T-cell (primary cell): Measurements from ENCODE around the gene CKAP5. TPM values are rescaled to one million over a fixed set of nuclear protein-coding genes. Genes with fewer than 3 reads are reported as not detected.
A peak's percentile ranks its signal among the peaks of the same experiment; 100 is the strongest.

Source experiments
- ATAC-seq, 4 experiments: fragments of 200-7000 bp in 3 of 4; fragments of 150-1000 bp in 1 of 4; cut with Tn5 transposase; replicated peaks in 1 of 4; 1 replicate in 3 of 4; 2 replicates in 1 of 4; pipeline ENCODE4 v1.10.0; 2021; ENCODE audit warnings: moderate library complexity in 3 of 4, mild to moderate bottlenecking in 2 of 4, moderate number of reproducible peaks in 1 of 4
- CTCF ChIA-PET, 2 donors: fragments of 300-600 bp; sonication (Branson Sonifier 250); formaldehyde crosslinking; loops; one replicate each; lab custom pipeline; 2022; ENCODE audit warnings: antibody characterized with exemption in 2 of 2; lab: Charles Lee
- POLR2A ChIA-PET, 2 donors: fragments of 300-600 bp; sonication (Branson Sonifier 250); formaldehyde crosslinking; loops; one replicate each; lab custom pipeline; 2022; ENCODE audit warnings: antibody characterized with exemption in 2 of 2; lab: Charles Lee
- DNase-seq, 35 experiments: peaks; one replicate each; pipeline versions ENCODE4 v3.0.0 to v3.0.0-alpha.2; 2013 to 2023
- H3K27ac ChIP-seq: one replicate; pipeline ENCODE4 v1.5.1; 2013; ENCODE audit warnings: low read length
- H3K27me3 ChIP-seq, 2 experiments: replicated peaks in 1 of 2; 1 replicate in 1 of 2; 2 replicates in 1 of 2; pipeline versions ENCODE4 v1.6.1 to v1.7.0; 2013; ENCODE audit warnings: low read length in 1 of 2, mixed read lengths in 1 of 2; ENCODE audit not compliant: control insufficient read depth in 2 of 2, insufficient read depth in 2 of 2; ENCODE audit errors: extremely low read depth in 1 of 2
- H3K36me3 ChIP-seq, 2 donors: 1 replicate in 1 of 2; 2 replicates in 1 of 2; pipeline versions ENCODE4 v1.6.1 to v1.7.0; 2013; ENCODE audit warnings: low read length in 1 of 2; ENCODE audit not compliant: control insufficient read depth in 2 of 2, insufficient read depth in 1 of 2; ENCODE audit errors: extremely low read depth in 1 of 2
- H3K4me1 ChIP-seq, 2 experiments: 1 replicate in 1 of 2; 2 replicates in 1 of 2; pipeline versions ENCODE4 v1.6.1 to v1.7.0; 2013; ENCODE audit warnings: low read length in 2 of 2, mixed read lengths in 1 of 2; ENCODE audit not compliant: insufficient read depth in 2 of 2, control insufficient read depth in 1 of 2; ENCODE audit errors: extremely low read depth in 1 of 2
- H3K4me3 ChIP-seq, 2 donors: 1 replicate in 1 of 2; 2 replicates in 1 of 2; pipeline versions ENCODE4 v1.5.1 to v1.7.0; 2013; ENCODE audit warnings: mild to moderate bottlenecking in 2 of 2, low read length in 1 of 2, moderate library complexity in 1 of 2; ENCODE audit not compliant: control insufficient read depth in 1 of 2; ENCODE audit errors: extremely low read depth in 1 of 2
- H3K9me3 ChIP-seq: 2 replicates; pipeline ENCODE4 v1.7.0; 2013
- H3K27ac Mint-ChIP-seq, 2 donors: one replicate each; pipeline ENCODE4 v1.8.0; 2020 to 2021; ENCODE audit warnings: mild to moderate bottlenecking in 2 of 2, mixed read lengths in 2 of 2
- H3K27me3 Mint-ChIP-seq, 2 donors: one replicate each; pipeline ENCODE4 v1.8.0; 2021 to 2022; ENCODE audit warnings: mixed read lengths in 2 of 2
- H3K36me3 Mint-ChIP-seq: one replicate; pipeline ENCODE4 v1.8.0; 2021; ENCODE audit warnings: mixed read lengths
- H3K4me1 Mint-ChIP-seq, 3 donors: one replicate each; pipeline ENCODE4 v1.8.0; 2020 to 2022; ENCODE audit warnings: mixed read lengths in 3 of 3, mild to moderate bottlenecking in 1 of 3
- H3K4me3 Mint-ChIP-seq, 3 donors: one replicate each; pipeline ENCODE4 v1.8.0; 2020 to 2022; ENCODE audit warnings: mild to moderate bottlenecking in 3 of 3, mixed read lengths in 3 of 3, moderate library complexity in 3 of 3
- H3K9me3 Mint-ChIP-seq, 3 donors: one replicate each; pipeline ENCODE4 v1.8.0; 2020 to 2022; ENCODE audit warnings: mixed read lengths in 3 of 3
- WGBS: methylation state at CpG from one replicate; pipeline ENCODE4 v1.1.5; 2013; ENCODE audit warnings: missing lambda C conversion rate; ENCODE audit not compliant: insufficient coverage; 5-methylcytosine and 5-hydroxymethylcytosine counted together
- total RNA-seq, 35 experiments: library from RNA in 6 of 35; stranded (reverse) in 6 of 35; fragments of 120-200 nt in 1 of 35; gene quantifications; one replicate each; pipeline versions ENCODE4 v1.2.1 to v1.2.4 and lab custom pipeline; 2013 to 2026

The CKAP5 gene
- total RNA-seq, 5 donors from 2014 or later (not counting 1 experiment from before 2014, with no cell fraction given), result 34.8 to 44.6 (median 38.0) TPM

GRCh38 chr11:46890665-46891064 is 44.6 kb upstream of the CKAP5 start:
- CTCF ChIA-PET, result interaction anchor here (0.6 to 1.1 kb wide), 4 partner anchors 256 to 273 kb away, joined by 3 to 4 read pairs (median 3); no protein-coding TSS in a partner anchor
- Mint-ChIP-seq H3K4me1 (no peaks in the 10 kb centered on the region), H3K36me3 (no peaks in the 10 kb centered on the region), H3K9me3 (no peaks in the 10 kb centered on the region), H3K27ac (no peak overlapping the region), H3K27me3 (peaks cover 5 to 7% of the 10 kb centered on the region in 2 donors), H3K4me3 (no peak overlapping the region)
- DNase-seq, result no peak
- Histone ChIP-seq H3K9me3 (no peaks in the 10 kb centered on the region), H3K27me3 (peaks cover 0 to 19% of the 10 kb centered on the region in 2 experiments), H3K4me3 (no peak overlapping the region), H3K27ac (no peak overlapping the region), H3K36me3 (no peaks in the 10 kb centered on the region), H3K4me1 (peaks cover 0 to 3% of the 10 kb centered on the region in 2 experiments)
- no CpG with 5 or more reads among the region's 2 CpGs for WGBS
- POLR2A ChIA-PET, result no interaction called here
- ATAC-seq, result no peak

GRCh38 chr11:46889689-46890475 is 43.8 kb upstream of the CKAP5 start:
- Histone ChIP-seq H3K27ac (no peak overlapping the region), H3K4me1 (peaks cover 0 to 3% of the 10 kb centered on the region in 2 experiments), H3K27me3 (peaks cover 0 to 16% of the 10 kb centered on the region in 2 experiments), H3K9me3 (no peaks in the 10 kb centered on the region), H3K36me3 (no peaks in the 10 kb centered on the region), H3K4me3 (no peak overlapping the region)
- Mint-ChIP-seq H3K4me3 (no peak overlapping the region), H3K27ac (no peak overlapping the region), H3K4me1 (no peaks in the 10 kb centered on the region), H3K36me3 (no peaks in the 10 kb centered on the region), H3K27me3 (peaks cover 5 to 7% of the 10 kb centered on the region in 2 donors), H3K9me3 (no peaks in the 10 kb centered on the region)
- ATAC-seq (peak; percentile 81 to 86 (median 84)), DNase-seq (peak; percentile 33 to 87 (median 65))
- 68% methylated on average over 20 of the region's 23 CpGs for WGBS
- POLR2A ChIA-PET, result no interaction called here
- CTCF ChIA-PET, result interaction anchor here (0.6 to 1.1 kb wide), 3 partner anchors 257 to 273 kb away, joined by 3 to 4 read pairs (median 3); no protein-coding TSS in a partner anchor

GRCh38 chr11:46889251-46889650 is 43.2 kb upstream of the CKAP5 start:
- H3K27me3 ChIP-seq, result peaks cover 0 to 16% of the 10 kb centered on the region in 2 experiments
- ChIA-PET CTCF (no interaction called here), POLR2A (no interaction called here)
- H3K27me3 Mint-ChIP-seq, result peaks cover 5 to 7% of the 10 kb centered on the region in 2 donors
- no peaks in the 10 kb centered on the region for H3K9me3 Mint-ChIP-seq
- H3K4me1 Mint-ChIP-seq, result no peaks in the 10 kb centered on the region
- DNase-seq (peak in 1 of 35 experiments; percentile 8), ATAC-seq (peak in 1 of 4 experiments; percentile 17)
- no peak overlapping the region for H3K27ac ChIP-seq
- no peaks in the 10 kb centered on the region for H3K9me3 ChIP-seq
- peaks cover 0 to 3% of the 10 kb centered on the region in 2 experiments for H3K4me1 ChIP-seq
- no peak overlapping the region for H3K4me3 Mint-ChIP-seq
- no peak overlapping the region for H3K27ac Mint-ChIP-seq
- 85% methylated on average over 7 of the region's 7 CpGs for WGBS
- no peaks in the 10 kb centered on the region for H3K36me3 ChIP-seq
- H3K4me3 ChIP-seq, result no peak overlapping the region
- no peaks in the 10 kb centered on the region for H3K36me3 Mint-ChIP-seq

GRCh38 chr11:46888636-46889035 is 42.6 kb upstream of the CKAP5 start:
- H3K4me1 Mint-ChIP-seq, result no peaks in the 10 kb centered on the region
- H3K27me3 ChIP-seq, result peaks cover 0 to 17% of the 10 kb centered on the region in 2 experiments
- no peaks in the 10 kb centered on the region for H3K9me3 Mint-ChIP-seq
- H3K27ac Mint-ChIP-seq, result no peak overlapping the region
- no peak for ATAC-seq
- ChIA-PET CTCF (no interaction called here), POLR2A (interaction anchor here in 1 of 2 donors (0.7 kb wide), 1 partner anchor 272 kb away, joined by 4 read pairs; no protein-coding TSS in a partner anchor)
- no peak overlapping the region for H3K4me3 ChIP-seq
- no peak overlapping the region for H3K4me3 Mint-ChIP-seq
- no peaks in the 10 kb centered on the region for H3K9me3 ChIP-seq
- no peaks in the 10 kb centered on the region for H3K36me3 Mint-ChIP-seq
- no peak for DNase-seq
- H3K27me3 Mint-ChIP-seq, result peaks cover 8 to 12% of the 10 kb centered on the region in 2 donors
- WGBS, result 92% methylated on average over 4 of the region's 5 CpGs
- peaks cover 0 to 3% of the 10 kb centered on the region in 2 experiments for H3K4me1 ChIP-seq
- H3K27ac ChIP-seq, result no peak overlapping the region
- no peaks in the 10 kb centered on the region for H3K36me3 ChIP-seq

- CTCF ChIA-PET, result interaction anchor here in 1 of 2 donors (1.1 to 1.6 kb wide), 2 partner anchors 9 to 268 kb away, joined by 4 to 6 read pairs; no protein-coding TSS in a partner anchor
- H3K36me3 Mint-ChIP-seq, result no peaks in the 10 kb centered on the region
- POLR2A ChIA-PET, result no interaction called here
Observed at GRCh38 chr11:46886211-46886610, 40.1 kb upstream of the CKAP5 start.

DNA sequence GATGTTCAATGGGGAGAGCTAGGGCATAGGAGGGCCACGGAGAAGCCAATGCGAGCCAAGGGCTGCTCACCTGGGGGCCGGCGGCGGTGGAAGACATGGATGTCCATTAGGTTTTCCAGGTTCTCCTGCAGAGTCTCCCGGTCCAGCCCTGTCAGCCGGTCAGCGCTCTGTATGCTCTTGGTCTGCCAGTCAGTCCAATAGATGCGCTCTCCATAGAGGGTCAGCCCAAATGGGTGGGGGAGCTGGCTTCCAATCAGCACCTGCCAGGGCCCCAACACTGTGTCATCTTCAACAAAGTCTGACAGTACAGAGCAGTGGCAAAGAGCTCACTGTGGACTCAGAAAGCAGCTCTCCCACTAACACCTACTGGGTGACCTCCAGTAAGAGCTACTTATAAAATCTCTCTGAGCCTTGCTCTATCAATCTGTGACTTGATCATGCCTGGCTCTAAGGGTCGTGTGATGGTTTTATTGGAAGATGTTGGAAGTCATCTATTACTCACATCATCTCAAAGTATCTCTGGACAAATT is 33.0 kb upstream of the CKAP5 start:
- ATAC-seq (no peak), DNase-seq (no peak)
- no peaks in the 10 kb centered on the region for H3K4me1 Mint-ChIP-seq
- H3K27ac Mint-ChIP-seq, result no peak overlapping the region
- H3K4me3 ChIP-seq, result no peak overlapping the region
- H3K27me3 Mint-ChIP-seq, result peaks cover 7 to 9% of the 10 kb centered on the region in 2 donors
- no peak overlapping the region for H3K4me3 Mint-ChIP-seq
- 92% methylated on average over 9 of the region's 10 CpGs for WGBS
- peaks cover 0 to 23% of the 10 kb centered on the region in 2 experiments for H3K27me3 ChIP-seq
- no peaks in the 10 kb centered on the region for H3K9me3 ChIP-seq
- H3K27ac ChIP-seq, result no peak overlapping the region
- H3K9me3 Mint-ChIP-seq, result no peaks in the 10 kb centered on the region
- H3K36me3 Mint-ChIP-seq, result no peaks in the 10 kb centered on the region
- ChIA-PET POLR2A (interaction anchor here in 1 of 2 donors (0.5 to 0.6 kb wide), 2 partner anchors 284 to 570 kb away, joined by 3 to 4 read pairs; no protein-coding TSS in a partner anchor), CTCF (interaction anchor here in 1 of 2 donors (0.6 kb wide), 1 partner anchor 808 kb away, joined by 8 read pairs; no protein-coding TSS in a partner anchor)
- H3K4me1 ChIP-seq, result no peaks in the 10 kb centered on the region
- H3K36me3 ChIP-seq, result no peaks in the 10 kb centered on the region

More at GRCh38 chr11:46886211-46886610, 40.1 kb upstream of the CKAP5 start:
- Mint-ChIP-seq H3K4me3 (no peak overlapping the region), H3K27ac (no peak overlapping the region), H3K27me3 (peaks cover 13 to 14% of the 10 kb centered on the region in 2 donors), H3K9me3 (no peaks in the 10 kb centered on the region), H3K4me1 (no peaks in the 10 kb centered on the region)
- Histone ChIP-seq H3K36me3 (no peaks in the 10 kb centered on the region), H3K4me1 (peaks cover 0 to 3% of the 10 kb centered on the region in 2 experiments), H3K4me3 (no peak overlapping the region), H3K9me3 (no peaks in the 10 kb centered on the region), H3K27me3 (peaks cover 0 to 18% of the 10 kb centered on the region in 2 experiments), H3K27ac (no peak overlapping the region)
- ATAC-seq (no peak), DNase-seq (no peak)
- WGBS, result 87% methylated on average over 11 of the region's 11 CpGs
